Measurements from ENCODE around the gene SPTAN1.

DNA sequence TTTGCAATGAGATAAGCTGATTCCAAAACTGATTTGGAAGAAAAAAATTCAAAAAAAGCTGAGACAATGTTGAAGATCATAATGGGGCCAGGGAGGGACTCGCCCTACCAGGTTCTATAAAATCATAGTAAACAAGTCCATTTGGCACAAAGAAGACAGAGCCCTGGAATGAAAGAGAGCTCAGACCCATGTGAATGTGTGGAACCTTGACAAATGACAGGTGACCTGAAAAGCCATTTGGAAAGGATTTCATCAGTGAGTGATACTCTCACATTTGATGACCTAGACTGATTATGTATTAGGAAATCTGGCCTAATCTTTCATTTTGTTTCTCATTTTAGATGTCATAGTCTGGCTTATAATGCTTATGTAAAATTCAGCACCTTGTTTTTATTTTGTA is 26.8 kb downstream of the SPTAN1 start:
- TF ChIP-seq CTCF (IDR thresholded peaks at IDR 0.05; ENCODE audit: low read length) (no peak), EZH2 (IDR thresholded peaks at IDR 0.05; ENCODE audit: borderline replicate concordance, low read length) (no peak)

Data from OCI-LY1 (cell line).